OCI-LY7 (cell line): ENCODE results near the gene CFAP61.

Source experiments
- CTCF ChIP-seq: fragments of 200-600 bp; sonication (generic); conservative IDR thresholded peaks from 2 replicates; pipeline ENCODE4 v1.5.1; 2014; ENCODE audit warnings: mild to moderate bottlenecking, antibody characterized with exemption, low read length, moderate library complexity, mixed read lengths
- EZH2phosphoT487 ChIP-seq: fragments of 200-600 bp; sonication (generic); IDR thresholded peaks from 2 replicates; pipeline ENCODE4 v1.6.1; 2018; ENCODE audit warnings: low read depth, borderline replicate concordance, mild to moderate bottlenecking, mixed run types, antibody characterized with exemption, low read length, moderate library complexity, mixed read lengths

- TF ChIP-seq CTCF = no peak
- TF ChIP-seq EZH2phosphoT487 = no peak
Observed at GRCh38 chr20:20235681-20236080, 183.3 kb downstream of the CFAP61 start.
